K562 (cell line): ENCODE data around the gene ARFGEF3. TPM values are rescaled to one million over a fixed set of nuclear protein-coding genes. Genes with fewer than 3 reads are reported as not detected.

Source experiments
- ATAC-seq: fragments of 200-7000 bp; cut with Tn5 transposase; 3 replicates; pipeline ENCODE4 v1.9.1; 2020; ENCODE audit warnings: moderate library complexity
- BruUV-seq: library from RNA; stranded (reverse); fragments of 400-500 nt; replicated peaks from 2 replicates; lab custom pipeline; 2021; lab: Mats Ljungman, UMichigan
- CTCF ChIA-PET: fragments of 300-600 bp; formaldehyde crosslinking; extraction: SDS; loops from one replicate; lab custom pipeline; 2021; ENCODE audit warnings: low intra/inter-chr PET ratio; lab: Yijun Ruan, JAX
- POLR2A ChIA-PET: fragments of 300-600, 350-650 bp; sonication (Branson Sonifier 250); formaldehyde crosslinking; extraction: SDS; loops from one replicate; lab custom pipeline; 2021; ENCODE audit warnings: antibody characterized with exemption, inconsistent platforms; lab: Yijun Ruan, JAX
- DNase-seq, 4 experiments: peaks; one replicate each; pipeline versions ENCODE4 v3.0.0 to v3.0.0-alpha.2; 2011 to 2018; ENCODE audit warnings: low spot score in 3 of 4, mixed read lengths in 3 of 4; ENCODE audit errors: extremely low read depth in 1 of 4
- FAIRE-seq: peaks from 2 replicates; lab custom pipeline; 2011; peaks lifted over from hg19 to GRCh38; lab: Jason Lieb, UNC
- H2AFZ ChIP-seq: 2 replicates; pipeline ENCODE4 v1.6.0; 2011; ENCODE audit warnings: low read depth, low read length, control low read depth, inconsistent platforms
- H3K27ac ChIP-seq: fragments of 200-600 bp; 3 replicates; pipeline ENCODE4 v1.8.0; 2011; ENCODE audit warnings: low read depth, mild to moderate bottlenecking, control low read depth, inconsistent platforms, low read length, moderate library complexity, mixed read lengths; ENCODE audit errors: extremely low read depth
- H3K27me3 ChIP-seq, 2 experiments: fragments of 300-600 bp in 1 of 2; 2 replicates in 1 of 2; 3 replicates in 1 of 2; pipeline versions ENCODE4 v1.6.0 to v1.8.0; 2011; ENCODE audit warnings: inconsistent platforms in 2 of 2, low read length in 2 of 2, mild to moderate bottlenecking in 1 of 2, mixed read lengths in 1 of 2, moderate library complexity in 1 of 2; ENCODE audit not compliant: control insufficient read depth in 2 of 2, insufficient read depth in 2 of 2
- H3K36me3 ChIP-seq: fragments of 300-600 bp; 3 replicates; pipeline ENCODE4 v1.8.0; 2011; ENCODE audit warnings: mild to moderate bottlenecking, low read length, inconsistent platforms; ENCODE audit not compliant: control insufficient read depth, insufficient read depth
- H3K4me1 ChIP-seq, 2 experiments: fragments of 200-600 bp in 1 of 2; replicated peaks in 1 of 2; 2 replicates in 1 of 2; 3 replicates in 1 of 2; pipeline versions ENCODE4 v1.5.1 to v1.8.0; 2011; ENCODE audit warnings: inconsistent platforms in 2 of 2, low read length in 2 of 2, mild to moderate bottlenecking in 1 of 2, mixed read lengths in 1 of 2, moderate library complexity in 1 of 2; ENCODE audit not compliant: control insufficient read depth in 2 of 2, insufficient read depth in 2 of 2
- H3K4me2 ChIP-seq: 2 replicates; pipeline ENCODE4 v1.6.1; 2011; ENCODE audit warnings: low read length, control low read depth, inconsistent platforms, mixed read lengths; ENCODE audit not compliant: insufficient read depth
- H3K4me3 ChIP-seq: fragments of 200-600 bp; sonication (generic), shearing (Covaris generic); 2 replicates; pipeline ENCODE4 v1.5.1; 2016; ENCODE audit warnings: control low read depth, inconsistent platforms
- H3K79me2 ChIP-seq: fragments of 200-600 bp; 3 replicates; pipeline ENCODE4 v1.8.0; 2011; ENCODE audit warnings: low read length, inconsistent platforms; ENCODE audit not compliant: control insufficient read depth, insufficient read depth
- H3K9ac ChIP-seq, 2 experiments: 2 replicates each; pipeline versions ENCODE4 v1.6.0 to v1.6.1; 2011; ENCODE audit warnings: low read depth in 2 of 2, low read length in 2 of 2, control low read depth in 1 of 2, inconsistent platforms in 1 of 2, mild to moderate bottlenecking in 1 of 2, mixed read lengths in 1 of 2; ENCODE audit not compliant: insufficient read depth in 1 of 2
- H3K9me1 ChIP-seq: one replicate; pipeline ENCODE4 v1.6.0; 2011; ENCODE audit warnings: inconsistent platforms, mild to moderate bottlenecking, low read length, moderate library complexity; ENCODE audit not compliant: control insufficient read depth, insufficient read depth
- H3K9me3 ChIP-seq: replicated peaks from 2 replicates; pipeline ENCODE4 v1.5.1; 2011; ENCODE audit warnings: low read depth, low read length, inconsistent platforms; ENCODE audit not compliant: control insufficient read depth, insufficient read depth
- H4K20me1 ChIP-seq: replicated peaks from 2 replicates; pipeline ENCODE4 v1.6.1; 2011; ENCODE audit warnings: low read length, inconsistent platforms, mixed read lengths; ENCODE audit not compliant: control insufficient read depth, insufficient read depth
- CBX3 ChIP-seq, 2 experiments: IDR thresholded peaks; 1 replicate in 1 of 2; 2 replicates in 1 of 2; pipeline ENCODE4 v1.6.1; 2012; ENCODE audit warnings: inconsistent platforms in 2 of 2, low read length in 2 of 2, borderline replicate concordance in 1 of 2, control low read depth in 1 of 2
- EWSR1 ChIP-seq: fragments of 450-650 bp; IDR thresholded peaks from 2 replicates; pipeline ENCODE4 v1.6.1; 2018; ENCODE audit warnings: borderline replicate concordance, mild to moderate bottlenecking, low read depth, moderate library complexity; ENCODE audit not compliant: partially characterized antibody
- JUN ChIP-seq, 2 experiments: sonication (generic) in 1 of 2; formaldehyde crosslinking in 1 of 2; IDR thresholded peaks; 2 replicates each; pipeline versions ENCODE4 v1.6.1 to v1.8.0; 2012 to 2022; ENCODE audit warnings: borderline replicate concordance in 2 of 2, mild to moderate bottlenecking in 2 of 2, improper control_type of control experiment in 1 of 2, low read depth in 1 of 2, low read length in 1 of 2, missing genetic modification reagents in 1 of 2
- KHSRP ChIP-seq: fragments of 450-650 bp; IDR thresholded peaks from 2 replicates; pipeline ENCODE4 v1.6.1; 2017
- NCOA1 ChIP-seq: fragments of 450-650 bp; IDR thresholded peaks from 2 replicates; pipeline ENCODE4 v1.6.1; 2016; ENCODE audit warnings: low read depth
- NCOA2 ChIP-seq, 2 experiments: fragments of 450-650 bp; IDR thresholded peaks; 2 replicates each; pipeline ENCODE4 v1.6.1; 2018; ENCODE audit warnings: mild to moderate bottlenecking in 2 of 2, moderate library complexity in 1 of 2; ENCODE audit not compliant: partially characterized antibody in 2 of 2
- NCOA4 ChIP-seq: fragments of 450-650 bp; IDR thresholded peaks from 2 replicates; pipeline ENCODE4 v1.6.1; 2018; ENCODE audit warnings: mild to moderate bottlenecking; ENCODE audit not compliant: partially characterized antibody
- NCOR1 ChIP-seq: fragments of 450-650 bp; IDR thresholded peaks from 2 replicates; pipeline ENCODE4 v1.6.1; 2016; ENCODE audit warnings: mild to moderate bottlenecking, moderate library complexity
- SAP30 ChIP-seq: fragments of 200-600 bp; sonication (generic); IDR thresholded peaks from 2 replicates; pipeline ENCODE4 v1.6.1; 2012; ENCODE audit warnings: borderline replicate concordance, low read depth, mild to moderate bottlenecking, moderate library complexity, low read length, control low read depth, inconsistent platforms; ENCODE audit not compliant: insufficient read depth, poor library complexity, severe bottlenecking
- SUPT5H ChIP-seq: fragments of 450-650 bp; IDR thresholded peaks from 2 replicates; pipeline ENCODE4 v1.6.1; 2016
- ZBTB43 ChIP-seq: sonication (generic); formaldehyde crosslinking; IDR thresholded peaks from 2 replicates; pipeline ENCODE4 v1.8.0; 2023; ENCODE audit warnings: mild to moderate bottlenecking, missing genetic modification reagents
- ZNF407 ChIP-seq: fragments of 450-650 bp; IDR thresholded peaks from 2 replicates; pipeline ENCODE4 v1.6.1; 2016; ENCODE audit warnings: low read depth
- ZNF507 ChIP-seq: conservative IDR thresholded peaks from 2 replicates; pipeline ENCODE4 v1.6.1; 2017; ENCODE audit warnings: missing genetic modification characterization, missing compliant biosample characterization
- ZNF583 ChIP-seq: fragments of 250-450 bp; sonication (Bioruptor Pico); IDR thresholded peaks from 2 replicates; pipeline ENCODE4 v1.4.0; 2020
- ZNF695 ChIP-seq: fragments of 450-650 bp; formaldehyde crosslinking; IDR thresholded peaks from 2 replicates; pipeline ENCODE4 v1.4.0; 2020; ENCODE audit warnings: mild to moderate bottlenecking, moderate library complexity
- WGBS: fragments of 100-300 bp; shearing (Covaris generic); methylation state at CpG from one replicate; pipeline ENCODE4 v1.1.6; 2016; ENCODE audit warnings: low coverage, mixed read lengths; ENCODE audit not compliant: insufficient coverage; ENCODE audit errors: missing lambda C conversion rate; 5-methylcytosine and 5-hydroxymethylcytosine counted together
- in situ Hi-C: fragments of 300-500 bp; cut with MboI; formaldehyde crosslinking; loops from 4 replicates; pipeline ENCODE4 v1.15.0; 2018; ENCODE audit warnings: inconsistent platforms, mixed read lengths
- intact Hi-C: fragments of 100-400 bp; cut with micrococcal nuclease; formaldehyde crosslinking; loops from 2 replicates; pipeline ENCODE4 v1.14.2; 2022
- polyA plus RNA-seq, 8 experiments: library from polyadenylated mRNA; depleted of rRNA in 4 of 8; stranded (reverse) in 5 of 8; unstranded in 3 of 8; fragments of >200 nt; fragmentation: Nextera tagmentation in 2 of 8; fragmentation: Illumina TruSeq in 1 of 8; extraction: Ambion mirVana in 2 of 8; extraction: Trizol in 1 of 8; gene quantifications; 2 replicates each; pipeline versions ENCODE4 v1.2.1 to v1.2.3, GENCODE V29; 2011 to 2014; ENCODE audit warnings: inconsistent platforms in 1 of 8, missing spikeins in 1 of 8
- total RNA-seq, 7 experiments: library from RNA; depleted of rRNA in 6 of 7; stranded (reverse); fragments of >200 nt in 6 of 7; fragmentation: Illumina TruSeq in 2 of 7; extraction: Trizol in 2 of 7; gene quantifications; 2 replicates each; pipeline versions ENCODE4 v1.2.1 to v1.2.3, GENCODE V29; 2011 to 2021; ENCODE audit warnings: low replicate concordance in 1 of 7

Gene ARFGEF3
- total and polyA plus RNA-seq, 9 of the 15 experiments (the other 6 are each of a cell fraction or from before 2014, with no cell fraction given), result under 0.01 to 0.02 TPM; not detected in 7

GRCh38 chr6:138271451-138271850 lies 109.7 kb downstream of the ARFGEF3 start:
- H3K27ac ChIP-seq, result no peak overlapping the region
- FAIRE-seq (no peak), DNase-seq (no peak), ATAC-seq (no peak)
- H3K9ac ChIP-seq, result no peak overlapping the region
- H3K79me2 ChIP-seq, result no peaks in the 10 kb centered on the region
- H4K20me1 ChIP-seq, result no peaks in the 10 kb centered on the region
- H2AFZ ChIP-seq, result no peak overlapping the region
- POLR2A ChIA-PET, result no interaction called here
- no peaks in the 10 kb centered on the region for H3K9me3 ChIP-seq
- H3K4me1 ChIP-seq, result no peaks in the 10 kb centered on the region
- H3K9me1 ChIP-seq, result no peaks in the 10 kb centered on the region
- CTCF ChIA-PET, result no interaction called here
- peaks cover 21 to 31% of the 10 kb centered on the region in 2 experiments; a peak in 4 of 5 replicates for H3K27me3 ChIP-seq
- no peak overlapping the region for H3K4me2 ChIP-seq
- intact Hi-C loops, result no loop called here
- no peak overlapping the region for H3K4me3 ChIP-seq
- in situ Hi-C loops, result no loop called here
- H3K36me3 ChIP-seq, result no peaks in the 10 kb centered on the region
- no TSS peak for BruUV-seq
- WGBS, result 0% methylated on average over 1 of the region's 1 CpG
- no peak for TF ChIP-seq SUPT5H
- TF ChIP-seq ZNF507 (tag), result no peak
- TF ChIP-seq ZNF695, result no peak
- no peak for TF ChIP-seq NCOA4
- no peak for TF ChIP-seq NCOA1
- TF ChIP-seq EWSR1, result no peak
- no peak for TF ChIP-seq KHSRP
- TF ChIP-seq NCOA2 (IDR thresholded peaks at IDR 0.05; ENCODE audit: partially characterized antibody in 2 of 2), result no peak
- no peak for TF ChIP-seq NCOR1
- no peak for TF ChIP-seq ZBTB43 (CRISPR knock-in tag)
- no peak for TF ChIP-seq ZNF583 (CRISPR knock-in tag)
- no peak for TF ChIP-seq SAP30
- TF ChIP-seq JUN (IDR thresholded peaks at IDR 0.05; ENCODE audit: borderline replicate concordance, low read depth, low read length), result no peak
- TF ChIP-seq JUN (CRISPR knock-in tag; IDR thresholded peaks at IDR 0.05; ENCODE audit: borderline replicate concordance), result no peak
- no peak for TF ChIP-seq CBX3 (IDR thresholded peaks at IDR 0.05; ENCODE audit: borderline replicate concordance in 1 of 2, low read length in 2 of 2)
- TF ChIP-seq ZNF407, result no peak
